ENCODE results near the gene HTR4.

Gene HTR4

GRCh38 chr5:148660346-148660660 is 6.0 kb upstream of the HTR4 start:
- DNase-seq, result no peak

GRCh38 chr5:148659641-148660345 is 5.5 kb upstream of the HTR4 start:
- no peak for DNase-seq

- no peak for DNase-seq
Observed at GRCh38 chr5:148653291-148653835, 964 bp downstream of the HTR4 start.

GRCh38 chr5:148651528-148651927 is 2.8 kb downstream of the HTR4 start:
- no peak for DNase-seq

- DNase-seq, result no peak
Observed at GRCh38 chr5:148645527-148645926, 8.8 kb downstream of the HTR4 start.

- no peak for DNase-seq
Observed at GRCh38 chr5:148641735-148642134, 12.6 kb downstream of the HTR4 start.

- DNase-seq, result no peak
Observed at GRCh38 chr5:148640471-148640870, 13.9 kb downstream of the HTR4 start.

GRCh38 chr5:148639081-148639480 is 15.2 kb downstream of the HTR4 start:
- no peak for DNase-seq

- no peak for DNase-seq
Observed at GRCh38 chr5:148636353-148636752, 18.0 kb downstream of the HTR4 start.

- DNase-seq, result no peak
Observed at GRCh38 chr5:148635321-148636083, 18.8 kb downstream of the HTR4 start.

GRCh38 chr5:148633067-148633377 is 21.3 kb downstream of the HTR4 start:
- DNase-seq, result no peak

- no peak for DNase-seq
Observed at GRCh38 chr5:148632255-148633066, 21.9 kb downstream of the HTR4 start.

- DNase-seq, result no peak
Observed at GRCh38 chr5:148626986-148627385, 27.3 kb downstream of the HTR4 start.

GRCh38 chr5:148626081-148626613 is 28.2 kb downstream of the HTR4 start:
- DNase-seq, result no peak

GRCh38 chr5:148625250-148625649 is 29.1 kb downstream of the HTR4 start:
- no peak for DNase-seq

- DNase-seq, result no peak
Observed at GRCh38 chr5:148623741-148624140, 30.6 kb downstream of the HTR4 start.

GRCh38 chr5:148623101-148623500 is 31.2 kb downstream of the HTR4 start:
- DNase-seq, result no peak

GRCh38 chr5:148620696-148621095 is 33.6 kb downstream of the HTR4 start:
- DNase-seq, result no peak

GRCh38 chr5:148620091-148620490 is 34.2 kb downstream of the HTR4 start:
- no peak for DNase-seq

GRCh38 chr5:148619484-148619883 is 34.8 kb downstream of the HTR4 start:
- DNase-seq, result no peak

GRCh38 chr5:148615644-148616275 is 38.6 kb downstream of the HTR4 start:
- no peak for DNase-seq

- DNase-seq, result no peak
Observed at GRCh38 chr5:148607406-148607805, 46.9 kb downstream of the HTR4 start.

- no peak for DNase-seq
Observed at GRCh38 chr5:148606296-148606695, 48.0 kb downstream of the HTR4 start.

All from NCI-H1092 treated with DMSO at 0.1 percent for 48 hours (cell line).